Effector CD8-positive, alpha-beta T cell (primary cell): ENCODE results near the gene CRBN.

ENCODE experiments used
- DNase-seq: peaks from one replicate; lab custom pipeline; 2025; lab: John Stamatoyannopoulos, UW
- total RNA-seq, 4 experiments: gene quantifications; one replicate each; lab custom pipeline; 2026; lab: John Stamatoyannopoulos, UW

CRBN gene
- total RNA-seq, result 86.6 to 168 (median 90.1) reads per million in 4 experiments

DNA sequence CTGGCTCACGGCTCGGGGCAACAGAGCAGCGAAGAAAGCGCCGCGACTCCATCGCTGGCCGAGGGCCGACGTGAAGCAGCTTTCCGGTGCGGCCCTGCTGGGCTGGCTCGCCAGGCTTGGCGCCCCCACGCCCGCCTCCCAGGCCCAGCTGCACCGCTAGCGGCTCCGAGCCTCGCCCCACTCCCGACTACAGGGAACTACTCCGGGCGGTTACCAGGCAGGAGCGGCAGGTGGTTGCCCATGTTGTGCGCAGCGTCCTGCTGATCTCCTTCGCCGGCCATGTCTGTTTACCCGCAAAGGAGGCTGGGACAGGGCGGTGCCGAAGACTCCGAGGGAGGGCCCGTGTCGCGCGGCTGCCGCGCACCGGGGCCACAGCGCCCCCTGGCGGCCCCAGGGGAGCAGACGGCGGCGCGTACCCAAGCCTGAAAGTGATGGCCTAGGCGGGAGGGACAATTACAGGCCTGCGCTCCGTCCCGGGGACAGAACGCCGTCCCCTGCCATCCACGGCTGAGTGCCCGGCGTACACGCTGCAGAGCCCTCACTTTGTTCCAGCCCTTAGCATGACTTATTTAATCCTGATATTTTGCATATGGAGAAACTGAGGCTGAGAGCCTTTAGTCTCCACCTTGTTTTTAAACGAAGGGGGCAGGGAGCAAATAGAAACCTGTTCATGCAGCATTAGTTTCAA, at the start of gene CRBN:
Gene CRBN, minus strand, starts transcription at position 285 of the 688 bp plus-strand sequence. Its CDS starts 4 bp downstream, at position 281.
- peak; percentile 87 for DNase-seq

DNA sequence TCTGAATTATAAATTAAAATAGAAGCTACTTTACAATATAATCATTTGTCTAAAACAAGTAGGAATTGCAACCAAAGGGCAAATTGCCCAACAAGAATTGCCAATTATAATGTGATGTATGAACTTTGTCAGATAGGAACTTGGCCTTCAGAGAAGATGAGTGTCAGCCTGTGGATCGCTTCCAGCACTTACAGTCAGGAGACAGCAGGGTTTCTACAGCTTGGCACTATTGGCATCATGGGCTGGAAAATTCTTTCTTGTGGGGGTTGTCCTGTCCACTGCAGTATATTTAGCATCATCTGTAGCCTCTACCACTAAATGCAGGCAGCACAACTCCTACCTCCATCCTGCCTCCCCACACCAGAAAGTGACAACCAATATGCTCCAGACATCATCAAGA, 48.1 kb upstream of the CRBN start:
- DNase-seq, result no peak

DNA sequence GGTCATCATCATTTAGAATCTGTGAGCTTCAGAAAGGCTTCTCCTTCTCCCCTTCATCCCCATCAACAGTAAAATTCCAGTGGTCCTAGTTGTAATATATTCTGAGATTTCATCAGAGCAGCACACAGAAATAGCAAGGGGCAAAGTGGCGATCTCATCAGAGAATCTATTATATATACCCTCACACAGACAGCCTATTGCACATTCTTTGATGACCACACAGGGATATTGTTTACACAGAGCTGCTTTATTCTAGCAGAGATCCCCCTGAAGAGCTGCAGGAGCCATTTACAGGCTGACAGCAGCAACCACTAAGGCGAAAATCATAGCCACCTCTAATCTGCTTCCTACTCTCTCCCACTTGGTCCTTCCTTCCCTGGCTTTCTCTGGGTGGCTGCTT, 42.0 kb upstream of the CRBN start:
- DNase-seq, result no peak

DNA sequence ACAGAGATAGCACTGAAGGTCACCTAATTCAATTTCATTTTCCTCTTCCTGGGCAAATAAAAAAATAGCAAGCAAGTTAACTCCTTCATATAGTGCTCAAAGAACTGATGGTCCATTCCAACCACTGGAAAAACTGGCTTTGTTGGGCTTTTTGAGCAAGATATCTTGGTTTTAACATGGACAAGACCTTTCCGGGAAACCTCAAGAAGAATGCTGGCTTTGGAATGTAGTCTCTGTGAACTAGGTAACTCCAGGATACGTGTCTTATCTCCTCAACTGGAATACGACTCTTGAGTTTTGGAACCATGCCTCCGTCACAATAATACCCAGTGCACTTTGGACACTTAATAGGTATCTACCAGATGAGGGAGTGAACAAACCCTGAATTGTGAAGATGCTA, 36.9 kb upstream of the CRBN start:
- DNase-seq, result no peak

DNA sequence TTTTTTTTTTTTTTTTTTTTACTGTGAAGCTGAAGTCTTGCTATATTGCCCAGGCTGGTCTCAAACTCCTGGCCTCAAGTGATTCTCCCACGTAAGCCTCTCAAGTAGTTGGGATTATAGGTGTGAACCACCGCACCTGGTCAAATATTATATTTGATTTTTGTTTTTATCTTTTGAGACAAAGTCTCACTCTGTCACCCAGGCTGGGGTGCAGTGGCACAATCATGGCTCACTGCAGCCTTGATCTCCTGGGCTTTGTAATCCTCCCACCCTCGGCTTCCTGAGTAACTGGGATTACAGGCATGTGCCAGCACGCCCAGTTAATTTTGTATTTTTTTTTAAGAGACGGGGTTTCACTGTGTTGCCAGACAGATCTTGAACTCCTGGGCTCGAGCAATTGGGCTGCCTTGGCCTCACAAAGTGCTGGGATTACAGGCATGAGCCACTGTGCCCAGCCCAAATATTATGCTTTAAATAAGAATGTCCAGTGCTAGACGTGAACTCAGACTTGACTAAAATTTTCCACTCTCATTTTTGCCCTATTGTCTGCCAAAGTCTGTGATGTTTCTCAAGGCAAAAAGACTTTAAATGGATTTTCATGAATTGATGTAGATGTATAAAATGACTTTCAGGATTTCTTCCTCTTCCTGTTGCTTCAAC, 33.4 kb upstream of the CRBN start:
- no peak for DNase-seq

DNA sequence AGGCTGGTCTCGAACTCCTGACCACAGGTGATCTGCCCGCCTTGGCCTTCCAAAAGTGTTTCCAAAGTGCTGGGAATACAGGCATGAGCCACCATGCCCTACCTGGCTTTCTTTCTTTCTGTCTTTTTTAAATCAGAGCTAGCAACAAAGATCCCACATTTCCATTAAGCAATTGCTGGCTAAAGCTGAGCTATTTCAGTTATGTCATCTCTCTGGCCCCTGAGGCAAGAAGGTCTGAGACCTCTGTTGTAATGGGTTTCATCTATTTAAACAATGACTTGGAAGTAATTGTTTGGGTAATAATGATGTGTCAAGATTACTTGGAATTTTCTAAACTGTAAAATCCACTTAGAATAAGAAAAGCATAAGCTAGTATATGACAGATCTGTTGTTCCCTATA, 30.2 kb upstream of the CRBN start:
- DNase-seq, result no peak

DNA sequence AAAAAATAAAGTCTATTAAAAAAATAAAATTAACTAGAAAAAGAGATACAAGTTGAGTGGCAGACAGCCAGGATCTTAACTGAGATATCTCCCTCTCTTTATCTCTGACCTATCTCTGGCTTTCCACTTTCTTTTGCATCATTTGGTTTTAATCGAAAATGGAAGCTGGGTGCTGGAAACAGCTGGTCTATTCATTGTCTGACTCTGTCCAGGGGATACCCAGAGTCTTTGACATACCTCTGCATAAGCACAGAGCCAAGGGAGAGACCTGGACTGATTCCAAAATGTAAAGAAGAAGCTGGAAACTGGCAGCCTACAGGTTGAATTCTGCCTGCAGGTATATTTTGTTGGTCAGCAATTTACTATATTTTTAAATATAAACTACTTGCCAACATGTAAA, 29.6 kb upstream of the CRBN start:
- no peak for DNase-seq

DNA sequence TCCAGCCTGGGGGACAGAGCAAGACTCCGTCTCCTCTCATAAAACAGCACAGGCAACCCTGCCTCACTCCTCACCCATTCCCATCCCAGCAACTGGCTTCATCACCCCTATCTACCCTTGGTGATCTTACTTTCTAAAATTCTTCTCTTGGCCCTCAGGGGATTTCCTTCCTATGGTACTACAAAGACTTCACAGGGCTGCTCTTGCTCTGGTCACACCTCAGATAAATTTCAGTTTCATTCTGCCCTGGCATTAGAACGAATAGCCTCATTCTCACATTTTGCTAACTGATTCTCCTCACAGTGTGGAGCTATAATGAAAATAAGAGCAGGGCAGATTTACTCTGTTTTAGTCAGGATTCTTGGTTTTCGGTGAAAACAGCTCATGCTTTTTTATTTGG, 22.1 kb upstream of the CRBN start:
- DNase-seq, result no peak

DNA sequence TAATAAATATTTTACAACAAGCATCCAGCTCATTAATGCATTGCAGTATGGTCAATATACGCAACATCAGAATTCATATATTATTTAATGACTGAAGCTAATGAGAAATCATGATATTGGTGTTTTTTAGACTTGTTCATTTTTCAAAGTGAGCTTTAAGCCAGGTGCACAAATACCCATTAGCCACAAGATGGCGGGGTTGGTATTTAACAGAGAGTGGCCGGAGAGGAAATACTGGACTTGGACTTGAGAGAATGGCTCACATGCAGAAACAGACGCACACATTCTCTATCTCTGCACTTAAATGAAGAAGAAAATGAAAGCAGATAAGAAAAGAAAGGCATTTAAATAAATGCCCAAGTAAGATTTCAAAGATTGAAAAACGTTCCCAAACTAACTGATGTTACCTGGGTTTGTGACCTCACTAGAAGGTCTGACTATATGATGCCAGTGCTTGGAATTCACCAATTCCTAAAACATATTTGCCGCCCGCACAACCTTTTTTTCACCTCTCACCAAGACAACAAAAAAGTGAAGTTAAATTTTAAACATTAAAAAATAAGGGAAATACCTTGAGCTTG, 21.2 kb upstream of the CRBN start:
- peak; percentile 0 for DNase-seq

DNA sequence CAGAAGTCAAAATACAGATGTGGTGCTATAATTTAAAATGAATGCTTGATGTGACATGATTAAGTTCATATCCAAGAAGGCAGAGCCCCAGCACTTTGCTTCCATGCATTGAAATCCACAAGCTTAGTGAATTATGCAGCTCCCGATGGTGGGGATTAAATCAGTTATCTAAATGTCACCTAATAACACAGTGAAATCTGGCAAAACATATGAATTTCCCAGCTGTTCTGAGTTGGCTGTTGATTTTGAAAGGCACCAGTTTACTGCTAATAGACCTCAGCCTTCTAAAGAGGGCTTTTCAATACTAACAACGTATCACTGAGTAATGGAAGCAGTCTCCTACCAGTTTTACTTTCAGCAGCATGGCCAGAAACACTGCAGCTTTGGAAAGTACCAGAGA, 19.8 kb upstream of the CRBN start:
- DNase-seq, result no peak

DNA sequence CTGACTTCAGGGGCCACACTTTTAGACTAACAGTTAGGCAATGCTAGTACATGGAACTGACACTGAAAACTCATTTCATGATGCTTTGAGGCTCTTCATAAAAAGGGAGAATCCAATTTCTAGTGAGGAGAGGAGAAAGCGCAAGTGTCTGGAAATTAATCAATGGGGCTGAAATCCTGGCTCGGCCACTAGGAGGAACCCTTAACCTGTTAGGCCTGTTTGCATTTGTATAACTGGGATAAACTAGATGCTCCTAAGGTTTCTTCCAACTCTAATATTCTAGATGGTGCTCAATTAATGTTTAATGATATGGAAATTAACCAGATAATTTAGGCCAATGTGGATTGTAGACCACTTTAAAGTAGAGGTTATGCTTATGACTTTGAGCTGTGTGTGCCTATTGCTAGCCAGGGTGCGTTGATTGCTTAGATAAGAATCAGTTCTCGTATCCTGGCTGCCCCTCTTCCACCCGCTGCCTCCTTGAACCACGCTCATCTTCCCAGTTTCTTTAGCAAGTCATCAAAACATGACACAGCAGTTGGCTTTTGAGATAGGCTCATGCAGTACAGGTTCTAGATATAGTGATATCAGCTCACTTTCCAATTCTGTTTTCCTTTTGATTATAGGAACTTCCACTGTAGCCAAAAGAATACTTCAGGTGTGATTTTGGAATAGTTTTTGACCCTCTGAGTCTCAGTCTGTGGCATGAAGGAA, 16.8 kb upstream of the CRBN start:
- no peak for DNase-seq

DNA sequence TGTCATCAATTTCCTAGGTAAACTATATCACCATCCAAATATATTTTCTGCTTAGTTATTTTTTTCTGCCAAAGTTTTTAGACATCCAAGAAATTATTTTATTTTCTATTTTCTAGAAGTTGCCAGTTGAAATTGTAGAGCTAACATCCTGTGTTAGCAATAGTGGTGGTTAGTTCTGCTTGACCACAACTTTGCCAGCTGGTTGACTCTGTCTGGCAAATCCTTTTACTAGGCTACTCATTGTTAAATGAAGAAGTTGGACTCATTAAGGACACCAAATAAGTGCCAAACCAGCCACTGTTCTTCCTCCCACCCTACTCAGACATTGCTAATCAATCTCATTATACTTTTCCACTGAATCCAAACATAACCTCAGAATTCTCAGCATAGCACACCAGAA, 15.4 kb upstream of the CRBN start:
- no peak for DNase-seq

DNA sequence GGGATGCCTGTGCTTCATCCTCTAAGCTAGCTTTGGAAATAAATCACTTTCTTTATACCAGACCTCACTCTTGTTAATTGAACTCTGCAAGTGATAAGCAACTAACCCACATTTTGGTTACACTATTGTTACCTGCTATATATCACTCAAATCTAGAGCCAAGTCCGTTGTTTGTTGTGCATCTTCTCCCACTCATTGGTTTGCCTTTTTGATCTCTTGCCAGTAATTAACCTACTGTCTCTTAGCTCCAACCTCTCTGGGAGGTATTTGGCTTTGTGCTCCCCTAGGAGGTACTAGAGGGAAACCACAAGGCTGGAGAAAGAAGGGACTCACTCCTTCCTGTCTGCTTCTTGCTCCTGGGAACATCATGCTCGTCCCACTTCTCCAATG, 12.8 kb upstream of the CRBN start:
- no peak for DNase-seq

DNA sequence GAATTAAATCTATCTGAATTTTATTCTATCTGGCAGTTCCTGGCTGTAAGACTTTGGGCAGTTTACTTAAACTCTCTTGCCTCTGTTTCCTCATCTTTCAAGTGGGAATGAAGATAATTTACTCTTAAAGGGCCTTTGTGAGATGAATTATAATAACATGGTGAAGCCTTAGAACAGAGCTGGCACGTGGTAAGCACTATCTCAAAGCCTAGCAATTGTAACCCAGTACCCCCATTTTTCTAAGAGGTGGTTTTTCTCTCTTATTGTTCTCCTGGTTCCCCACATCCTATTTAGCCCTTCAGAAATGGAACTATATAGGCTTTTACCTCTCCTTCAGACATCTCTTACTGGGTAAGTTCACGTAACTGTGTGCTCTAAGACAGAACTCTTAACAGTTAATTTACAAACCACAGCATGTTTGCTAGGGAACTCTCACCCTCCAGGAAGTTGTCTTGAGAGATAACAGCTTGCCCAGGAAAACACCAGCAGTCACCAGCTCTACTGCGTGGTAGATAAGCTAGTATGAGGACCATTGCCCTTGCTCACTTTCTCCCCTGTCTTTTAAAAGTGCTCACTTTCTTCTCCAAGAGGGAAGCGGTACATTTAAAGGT, 12.3 kb upstream of the CRBN start:
- no peak for DNase-seq

DNA sequence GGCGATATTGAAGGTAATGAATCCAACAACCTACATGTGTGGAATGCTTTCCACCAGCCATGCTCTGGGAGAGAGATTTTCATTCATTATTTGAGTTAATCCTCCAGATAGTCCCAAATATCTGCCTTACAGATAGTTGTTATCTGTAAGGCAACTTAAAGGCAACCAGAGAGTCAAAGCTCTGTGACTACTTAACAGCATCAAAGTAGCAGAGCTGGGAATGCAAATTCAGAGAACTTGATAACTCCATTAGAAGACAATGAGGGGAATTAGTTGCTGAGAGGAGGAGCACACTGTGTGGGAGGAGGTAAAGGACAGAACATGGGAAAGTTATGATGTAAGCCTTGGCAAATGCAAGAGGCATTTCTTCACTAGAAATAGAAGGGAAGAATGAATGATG, 10.5 kb upstream of the CRBN start:
- no peak for DNase-seq

DNA sequence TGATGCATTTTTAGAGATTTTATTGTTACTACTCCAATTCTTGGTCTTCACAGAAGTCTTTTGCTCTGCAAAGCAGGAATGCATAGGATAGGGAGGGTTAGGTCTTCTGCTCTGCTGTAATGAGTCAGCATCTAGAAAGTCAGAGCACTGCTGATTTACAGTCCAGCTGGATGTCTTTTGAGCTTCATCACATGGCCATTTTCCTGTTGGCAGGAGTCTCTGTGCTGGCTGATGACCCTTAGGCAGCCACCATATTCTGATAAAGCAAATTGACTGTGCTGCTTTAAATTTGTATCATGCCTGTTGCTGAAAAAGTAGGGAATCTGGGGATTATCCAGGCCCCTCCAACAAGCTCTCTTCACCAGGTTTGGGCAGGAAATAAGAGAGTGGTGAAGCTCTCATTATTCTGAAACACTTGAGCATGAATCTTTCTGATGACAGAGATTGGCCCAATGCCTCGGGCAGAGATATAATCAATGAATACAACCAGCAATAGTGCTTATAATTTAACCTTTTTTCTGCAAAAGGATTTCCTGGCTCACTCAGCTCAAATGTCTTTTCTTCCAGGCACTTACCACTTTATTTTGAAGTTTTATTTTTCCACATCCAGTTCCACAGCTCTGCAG, 9.7 kb upstream of the CRBN start:
- no peak for DNase-seq

DNA sequence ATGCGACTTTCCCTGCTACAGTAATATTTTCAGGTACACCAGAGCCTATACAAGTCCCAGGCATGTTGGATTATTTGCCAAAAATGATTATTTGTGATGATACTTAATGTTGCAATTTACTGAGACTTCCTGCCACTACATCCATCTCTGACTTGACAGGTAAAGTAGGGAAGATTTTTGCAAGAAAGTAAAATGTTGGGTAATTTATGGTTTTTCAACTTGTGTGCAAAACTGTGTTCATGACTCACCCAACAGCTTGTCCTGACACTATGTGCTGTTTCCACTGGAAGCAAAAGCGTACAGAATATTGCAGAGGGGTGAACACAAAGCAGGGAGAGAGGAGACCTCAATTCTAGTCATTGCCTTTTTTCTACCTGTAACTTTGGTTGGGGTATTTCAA, 5.4 kb upstream of the CRBN start:
- DNase-seq, result no peak

DNA sequence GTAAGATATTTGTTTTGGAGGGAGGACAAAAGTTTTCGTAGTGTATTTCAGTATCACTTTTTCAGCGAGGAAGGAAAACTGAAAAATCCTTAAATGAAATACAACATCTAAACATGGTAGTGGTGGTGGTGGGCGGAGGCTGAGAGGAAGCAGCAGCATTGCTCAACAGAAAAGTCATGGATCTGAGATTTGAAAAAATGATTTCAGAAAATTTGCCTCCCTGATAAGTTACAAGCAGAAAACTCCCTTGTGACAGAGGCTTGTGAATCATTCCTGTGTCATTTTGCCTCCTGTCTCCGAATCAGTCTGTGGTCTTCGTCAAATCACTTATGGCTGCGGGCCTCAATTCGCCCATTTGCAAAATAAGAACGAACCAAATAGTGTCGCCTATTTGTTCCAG, 965 bp upstream of the CRBN start:
- no peak for DNase-seq

DNA sequence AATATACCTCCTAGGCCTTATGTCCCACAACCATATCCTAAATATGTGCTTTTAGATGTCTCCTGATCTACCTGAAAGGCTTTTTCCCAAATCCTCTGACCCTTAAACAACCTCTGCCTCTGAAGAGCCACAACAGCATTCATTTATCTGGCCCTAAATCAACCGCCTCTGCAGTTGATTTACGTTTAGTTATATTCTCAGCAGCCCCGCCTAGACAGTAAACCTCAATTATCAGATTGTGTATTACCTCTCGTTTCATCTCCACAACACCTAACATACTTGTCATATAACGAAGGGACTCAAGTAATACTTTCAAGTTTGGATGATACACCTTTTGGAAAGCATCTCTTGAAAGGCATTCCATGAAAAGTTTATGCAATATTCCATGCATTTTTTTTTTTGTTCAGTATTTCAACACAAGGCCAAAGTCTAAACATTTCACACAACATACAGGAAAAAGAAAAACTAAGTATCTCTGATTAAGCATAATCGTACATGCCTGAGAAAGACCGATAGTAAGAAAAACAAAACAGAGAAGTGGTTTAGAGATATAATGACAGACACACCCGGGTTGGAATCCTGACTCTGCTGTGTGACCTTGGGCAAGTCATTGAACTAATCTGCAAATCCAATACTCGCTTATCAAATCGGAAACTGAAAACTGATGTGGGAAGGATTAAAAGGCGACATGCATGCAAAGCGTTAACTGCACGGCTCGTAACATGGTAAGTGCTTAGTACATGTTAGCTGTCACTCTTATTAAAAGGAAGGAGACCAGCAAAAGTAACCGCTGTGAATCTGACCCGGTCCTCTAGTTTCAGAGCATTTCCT, 778 bp downstream of the CRBN start:
- no peak for DNase-seq

DNA sequence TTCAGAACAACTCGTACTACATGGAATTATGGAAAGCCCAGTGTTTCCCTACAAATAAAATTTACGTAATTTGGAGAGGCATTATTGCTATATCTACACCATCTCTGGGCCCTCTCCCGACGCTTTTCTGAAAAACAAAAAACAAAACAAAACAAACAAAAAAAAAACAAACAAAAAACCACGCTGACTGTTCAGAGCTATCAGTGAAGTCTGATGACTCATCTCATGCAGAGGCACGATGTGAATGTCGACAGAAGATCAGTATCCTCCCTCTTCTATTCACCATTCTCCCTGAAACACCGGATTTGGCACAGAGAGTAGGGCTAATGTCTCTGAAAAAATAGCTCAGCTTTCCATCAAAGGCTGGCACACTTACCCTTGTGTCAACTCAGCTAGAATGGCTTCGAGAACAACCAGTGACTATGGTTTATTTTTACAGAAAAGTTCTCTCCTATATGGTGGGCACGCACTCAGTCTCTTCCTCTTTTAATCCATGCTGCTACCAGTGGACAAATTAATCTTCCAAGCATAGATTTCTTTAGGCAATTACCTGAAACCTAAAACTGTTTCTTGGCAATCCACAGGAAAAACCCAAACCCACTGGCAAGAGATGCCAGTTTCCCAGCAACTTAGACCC, 1.5 kb downstream of the CRBN start:
- no peak for DNase-seq

DNA sequence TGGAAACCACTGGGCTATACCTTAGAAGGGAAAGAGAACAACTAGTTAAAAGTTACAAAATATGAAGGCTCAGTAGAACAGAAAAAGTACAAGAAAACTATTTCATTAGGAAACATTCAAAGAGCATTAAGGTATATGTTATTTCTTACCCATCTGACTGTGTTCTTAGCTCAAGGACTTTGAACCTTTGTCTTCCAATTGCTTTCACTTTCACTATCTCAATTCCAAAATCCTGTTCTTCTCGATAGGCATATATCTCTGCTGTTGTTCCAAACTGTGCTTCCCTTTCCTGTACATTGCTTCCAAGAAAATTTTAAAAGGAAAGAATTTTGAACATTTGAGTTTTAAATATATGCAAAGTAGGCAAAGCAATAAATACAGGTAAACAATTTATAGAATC, 6.9 kb downstream of the CRBN start:
- DNase-seq, result no peak
